Mesenteric fat pad (tissue), 1 donor: ENCODE results near the gene FADS3. TPM values are rescaled to one million over a fixed set of nuclear protein-coding genes. Genes with fewer than 3 reads are reported as not detected.

Experiments
- DNase-seq: peaks from one replicate; pipeline ENCODE4 v3.0.0-alpha.2; 2020; ENCODE audit warnings: low spot score
- total RNA-seq: library from RNA; stranded (reverse); fragmentation: NEBNext Ultra II Directional; extraction: Animal tissue kit (Norgen Biotek cat#: 25700); gene quantifications from one replicate; pipeline ENCODE4 v1.2.1, GENCODE V29; 2021
- donor health status: DM: yes; HTN: yes; CAD: no.

The FADS3 gene
- total RNA-seq, 1 donor from 2014 or later: 387 TPM

GRCh38 chr11:61914471-61915171 is 23.3 kb upstream of the FADS3 start:
- peak; percentile 33 for DNase-seq

GRCh38 chr11:61913699-61914395 is 22.5 kb upstream of the FADS3 start:
- DNase-seq: peak; percentile 71

- no peak for DNase-seq
These were observed 21.8 kb upstream of the FADS3 start for GRCh38 chr11:61912991-61913698.

- DNase-seq: no peak
These were observed 21.2 kb upstream of the FADS3 start for GRCh38 chr11:61912530-61912898.

GRCh38 chr11:61911701-61912529 is 20.6 kb upstream of the FADS3 start:
- no peak for DNase-seq

- no peak for DNase-seq
These were observed 19.9 kb upstream of the FADS3 start for GRCh38 chr11:61911128-61911700.

GRCh38 chr11:61910187-61911127 is 19.1 kb upstream of the FADS3 start:
- DNase-seq: no peak

GRCh38 chr11:61908730-61909316 is 17.5 kb upstream of the FADS3 start:
- DNase-seq: no peak

- DNase-seq: no peak
These were observed 16.8 kb upstream of the FADS3 start for GRCh38 chr11:61907871-61908729.

GRCh38 chr11:61907282-61907681 is 15.9 kb upstream of the FADS3 start:
- DNase-seq: no peak

- DNase-seq: no peak
These were observed 15.2 kb upstream of the FADS3 start for GRCh38 chr11:61906522-61906909.

- DNase-seq: no peak
These were observed 14.6 kb upstream of the FADS3 start for GRCh38 chr11:61905801-61906521.

- no peak for DNase-seq
These were observed 13.8 kb upstream of the FADS3 start for GRCh38 chr11:61905067-61905696.

GRCh38 chr11:61904539-61905048 is 13.2 kb upstream of the FADS3 start:
- DNase-seq: no peak

- DNase-seq: no peak
These were observed 12.5 kb upstream of the FADS3 start for GRCh38 chr11:61903845-61904244.

- DNase-seq: no peak
These were observed 11.0 kb upstream of the FADS3 start for GRCh38 chr11:61902313-61902712.

- no peak for DNase-seq
These were observed 10.1 kb upstream of the FADS3 start for GRCh38 chr11:61901397-61901796.
